ENCODE data around the gene ZMAT5.

DNA sequence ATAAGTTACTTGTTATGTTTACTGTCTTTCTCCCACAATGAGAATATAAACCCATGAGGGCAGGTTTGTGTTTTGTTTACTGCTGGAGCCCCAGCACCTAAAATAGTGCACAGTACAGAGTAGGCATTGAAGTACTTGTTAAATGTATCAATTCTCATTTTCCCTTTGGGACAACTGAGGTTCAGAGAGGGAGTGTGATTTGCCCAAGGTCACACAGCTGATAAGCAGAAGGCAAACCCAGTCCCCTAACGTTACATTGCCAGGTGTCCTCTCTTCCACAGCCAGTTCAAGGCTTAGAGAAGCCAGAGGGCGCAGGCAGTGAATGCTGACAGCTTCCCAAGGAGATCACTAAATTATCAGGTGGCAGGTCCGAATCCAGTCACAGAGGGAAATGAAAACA is 16.8 kb downstream of the ZMAT5 start:
- no peak for TF ChIP-seq TBP (optimal IDR thresholded peaks at IDR 0.05; ENCODE audit: low read depth, low read length)
- no peak for TF ChIP-seq ZNF133 (CRISPR knock-in tag; IDR thresholded peaks at IDR 0.05)
- TF ChIP-seq HNRNPL (IDR thresholded peaks at IDR 0.05; ENCODE audit: low read depth, low read length): no peak
- no peak for TF ChIP-seq YY1 (IDR thresholded peaks at IDR 0.05; ENCODE audit: borderline replicate concordance in 1 of 3, control insufficient read depth in 1 of 3, extremely low read depth in 1 of 3, insufficient read depth in 3 of 3, insufficient read length in 1 of 3, insufficient replicate concordance in 2 of 3, low read depth in 1 of 3, low read length in 2 of 3)
- TF ChIP-seq GTF2F1 (IDR thresholded peaks at IDR 0.05; ENCODE audit: low read depth, low read length): no peak
- TF ChIP-seq SAFB2 (IDR thresholded peaks at IDR 0.05; ENCODE audit: borderline replicate concordance, low read depth, low read length, severe bottlenecking): no peak
- no peak for TF ChIP-seq PTBP1 (IDR thresholded peaks at IDR 0.05; ENCODE audit: low read depth, low read length)
- no peak for TF ChIP-seq ETV6 (IDR thresholded peaks at IDR 0.05; ENCODE audit: borderline replicate concordance in 1 of 2, low read depth in 2 of 2, low read length in 1 of 2)
- TF ChIP-seq ETV6 (CRISPR knock-in tag; IDR thresholded peaks at IDR 0.05; ENCODE audit: borderline replicate concordance): no peak
- TF ChIP-seq, protein P1, sequence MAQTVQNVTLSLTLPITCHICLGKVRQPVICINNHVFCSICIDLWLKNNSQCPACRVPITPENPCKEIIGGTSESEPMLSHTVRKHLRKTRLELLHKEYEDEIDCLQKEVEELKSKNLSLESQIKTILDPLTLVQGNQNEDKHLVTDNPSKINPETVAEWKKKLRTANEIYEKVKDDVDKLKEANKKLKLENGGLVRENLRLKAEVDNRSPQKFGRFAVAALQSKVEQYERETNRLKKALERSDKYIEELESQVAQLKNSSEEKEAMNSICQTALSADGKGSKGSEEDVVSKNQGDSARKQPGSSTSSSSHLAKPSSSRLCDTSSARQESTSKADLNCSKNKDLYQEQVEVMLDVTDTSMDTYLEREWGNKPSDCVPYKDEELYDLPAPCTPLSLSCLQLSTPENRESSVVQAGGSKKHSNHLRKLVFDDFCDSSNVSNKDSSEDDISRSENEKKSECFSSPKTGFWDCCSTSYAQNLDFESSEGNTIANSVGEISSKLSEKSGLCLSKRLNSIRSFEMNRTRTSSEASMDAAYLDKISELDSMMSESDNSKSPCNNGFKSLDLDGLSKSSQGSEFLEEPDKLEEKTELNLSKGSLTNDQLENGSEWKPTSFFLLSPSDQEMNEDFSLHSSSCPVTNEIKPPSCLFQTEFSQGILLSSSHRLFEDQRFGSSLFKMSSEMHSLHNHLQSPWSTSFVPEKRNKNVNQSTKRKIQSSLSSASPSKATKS (CRISPR knock-in tag; IDR thresholded peaks at IDR 0.05): no peak
- TF ChIP-seq JUNB (CRISPR knock-in tag; conservative IDR thresholded peaks at IDR 0.05): no peak
- no peak for TF ChIP-seq DIDO1 (tag; IDR thresholded peaks at IDR 0.05; ENCODE audit: low read depth)
- TF ChIP-seq POLR2A (conservative IDR thresholded peaks at IDR 0.05): no peak
- no peak for TF ChIP-seq CBX5 (IDR thresholded peaks at IDR 0.05; ENCODE audit: borderline replicate concordance, low read depth)
- TF ChIP-seq PRDM10 (IDR thresholded peaks at IDR 0.05; ENCODE audit: partially characterized antibody): no peak
